Measurements from ENCODE around the gene CLDN17. TPM values are rescaled to one million over a fixed set of nuclear protein-coding genes. Genes with fewer than 3 reads are reported as not detected.

Gene CLDN17
- total RNA-seq, 4 donors from 2014 or later, result not detected

GRCh38 chr21:30153697-30154340 is 12.8 kb downstream of the CLDN17 start:
- Histone ChIP-seq H3K9me3 (no peaks in the 10 kb centered on the region), H3K36me3 (no peaks in the 10 kb centered on the region), H3K4me1 (no peaks in the 10 kb centered on the region), H3K4me3 (no peak overlapping the region), H3K27me3 (no peaks in the 10 kb centered on the region), H3K27ac (no peak overlapping the region)
- TF ChIP-seq EP300 (IDR thresholded peaks at IDR 0.05) (no peak), POLR2A (IDR thresholded peaks at IDR 0.05) (no peak)
- WGBS, 2 donors, result 33 to 58% methylated on average over 1 of the region's 1 CpG
- DNase-seq (ENCODE audit: low spot score in 2 of 2), result no peak

- Histone ChIP-seq H3K36me3 (no peaks in the 10 kb centered on the region), H3K4me3 (no peak overlapping the region), H3K27me3 (no peaks in the 10 kb centered on the region), H3K4me1 (no peaks in the 10 kb centered on the region), H3K9me3 (no peaks in the 10 kb centered on the region), H3K27ac (no peak overlapping the region)
- DNase-seq (ENCODE audit: low spot score in 2 of 2), result no peak
- no peak for TF ChIP-seq POLR2A (IDR thresholded peaks at IDR 0.05)
- TF ChIP-seq CTCF (IDR thresholded peaks at IDR 0.05), result no peak
- TF ChIP-seq EP300 (IDR thresholded peaks at IDR 0.05), result no peak
These were observed 13.8 kb downstream of the CLDN17 start for GRCh38 chr21:30152792-30153191.

- TF ChIP-seq EP300 (IDR thresholded peaks at IDR 0.05) (no peak), POLR2A (IDR thresholded peaks at IDR 0.05) (no peak), CTCF (IDR thresholded peaks at IDR 0.05) (no peak)
- no peaks in the 10 kb centered on the region for H3K27me3 ChIP-seq
- H3K27ac ChIP-seq, result no peak overlapping the region
- no peak for DNase-seq (ENCODE audit: low spot score in 2 of 2)
- H3K9me3 ChIP-seq, result no peaks in the 10 kb centered on the region
- no peaks in the 10 kb centered on the region for H3K36me3 ChIP-seq
- H3K4me1 ChIP-seq, result no peaks in the 10 kb centered on the region
- H3K4me3 ChIP-seq, result no peak overlapping the region
- WGBS, 2 donors, result 53 to 61% methylated on average over 1 of the region's 1 CpG
These were observed 17.7 kb downstream of the CLDN17 start for GRCh38 chr21:30148906-30149305.

- Histone ChIP-seq H3K9me3 (no peaks in the 10 kb centered on the region), H3K4me1 (no peaks in the 10 kb centered on the region), H3K27ac (no peak overlapping the region), H3K27me3 (no peaks in the 10 kb centered on the region), H3K4me3 (no peak overlapping the region), H3K36me3 (no peaks in the 10 kb centered on the region)
- no peak for TF ChIP-seq EP300 (IDR thresholded peaks at IDR 0.05)
- TF ChIP-seq POLR2A (IDR thresholded peaks at IDR 0.05), result no peak
- no peak for TF ChIP-seq CTCF (IDR thresholded peaks at IDR 0.05)
- 83 to 85% methylated on average over 16 of the region's 16 CpGs for WGBS, 2 donors
- no peak for DNase-seq (ENCODE audit: low spot score in 2 of 2)
These were observed 19.9 kb downstream of the CLDN17 start for GRCh38 chr21:30146558-30147282.

GRCh38 chr21:30138483-30138882 is 28.1 kb downstream of the CLDN17 start:
- H3K9me3 ChIP-seq, result no peaks in the 10 kb centered on the region
- H3K4me1 ChIP-seq, result no peaks in the 10 kb centered on the region
- WGBS, 2 donors, result 82% methylated on average over 6 of the region's 6 CpGs
- no peak overlapping the region for H3K27ac ChIP-seq
- no peak for DNase-seq (ENCODE audit: low spot score in 2 of 2)
- H3K36me3 ChIP-seq, result no peaks in the 10 kb centered on the region
- no peaks in the 10 kb centered on the region for H3K27me3 ChIP-seq
- no peak for TF ChIP-seq EP300 (IDR thresholded peaks at IDR 0.05)
- TF ChIP-seq CTCF (IDR thresholded peaks at IDR 0.05), result no peak
- TF ChIP-seq POLR2A (IDR thresholded peaks at IDR 0.05), result no peak
- no peak overlapping the region for H3K4me3 ChIP-seq

Measured in tibial nerve (tissue), 4 donors.